ENCODE data around the gene GSN.

GRCh38 chr9:121322737-121323448 is 54.9 kb downstream of the GSN start:
- no peak for TF ChIP-seq POLR2A (IDR thresholded peaks at IDR 0.05)
- TF ChIP-seq EP300 (IDR thresholded peaks at IDR 0.05), result no peak
- TF ChIP-seq POLR2AphosphoS5 (IDR thresholded peaks at IDR 0.05), result no peak
- TF ChIP-seq, protein P1, sequence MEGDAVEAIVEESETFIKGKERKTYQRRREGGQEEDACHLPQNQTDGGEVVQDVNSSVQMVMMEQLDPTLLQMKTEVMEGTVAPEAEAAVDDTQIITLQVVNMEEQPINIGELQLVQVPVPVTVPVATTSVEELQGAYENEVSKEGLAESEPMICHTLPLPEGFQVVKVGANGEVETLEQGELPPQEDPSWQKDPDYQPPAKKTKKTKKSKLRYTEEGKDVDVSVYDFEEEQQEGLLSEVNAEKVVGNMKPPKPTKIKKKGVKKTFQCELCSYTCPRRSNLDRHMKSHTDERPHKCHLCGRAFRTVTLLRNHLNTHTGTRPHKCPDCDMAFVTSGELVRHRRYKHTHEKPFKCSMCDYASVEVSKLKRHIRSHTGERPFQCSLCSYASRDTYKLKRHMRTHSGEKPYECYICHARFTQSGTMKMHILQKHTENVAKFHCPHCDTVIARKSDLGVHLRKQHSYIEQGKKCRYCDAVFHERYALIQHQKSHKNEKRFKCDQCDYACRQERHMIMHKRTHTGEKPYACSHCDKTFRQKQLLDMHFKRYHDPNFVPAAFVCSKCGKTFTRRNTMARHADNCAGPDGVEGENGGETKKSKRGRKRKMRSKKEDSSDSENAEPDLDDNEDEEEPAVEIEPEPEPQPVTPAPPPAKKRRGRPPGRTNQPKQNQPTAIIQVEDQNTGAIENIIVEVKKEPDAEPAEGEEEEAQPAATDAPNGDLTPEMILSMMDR (IDR thresholded peaks at IDR 0.05), result no peak
